HG02610 (cell line): ENCODE measurements around the gene GDF10.

Source experiments
- ATAC-seq: cut with Tn5 transposase; IDR thresholded peaks from one replicate; pipeline ENCODE4 v1.9.1; 2021; ENCODE audit warnings: mild to moderate bottlenecking, moderate library complexity; ENCODE audit not compliant: unreplicated experiment

Gene GDF10

DNA sequence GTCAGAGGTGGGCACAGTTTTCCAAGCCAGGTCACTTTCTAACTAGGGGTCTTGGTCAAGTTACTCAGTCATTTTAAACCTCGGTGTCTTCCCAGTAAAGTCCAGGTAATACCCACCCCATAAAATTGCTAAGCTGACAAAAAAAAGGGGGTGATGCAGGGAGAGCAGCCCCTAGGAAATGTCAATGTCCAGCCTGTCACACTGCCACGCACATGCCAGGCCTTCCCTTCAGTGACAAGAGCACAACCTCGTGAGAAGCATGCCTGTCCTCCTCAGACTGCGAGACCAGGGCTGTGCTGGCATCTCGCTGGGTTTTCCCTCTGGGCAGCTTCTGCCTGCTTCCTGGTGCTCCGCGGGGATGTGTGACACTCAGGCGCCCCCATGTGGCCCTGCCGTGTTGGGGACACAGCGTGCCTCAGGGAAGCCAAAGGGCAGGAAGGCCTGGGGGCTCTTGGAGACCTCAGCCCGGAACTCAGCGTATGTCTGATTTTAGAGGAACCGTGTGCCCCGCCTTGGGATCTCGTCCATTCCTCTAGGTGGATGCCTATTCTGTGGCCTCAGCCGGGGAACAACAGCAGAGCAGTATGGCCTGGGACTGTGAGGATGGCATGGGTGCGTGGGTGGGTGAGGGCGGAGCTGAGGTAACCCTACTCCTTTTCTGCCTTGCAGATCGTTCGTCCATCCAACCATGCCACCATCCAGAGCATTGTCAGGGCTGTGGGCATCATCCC, 12.1 kb downstream of the GDF10 start:
- peak; percentile 78 for ATAC-seq

DNA sequence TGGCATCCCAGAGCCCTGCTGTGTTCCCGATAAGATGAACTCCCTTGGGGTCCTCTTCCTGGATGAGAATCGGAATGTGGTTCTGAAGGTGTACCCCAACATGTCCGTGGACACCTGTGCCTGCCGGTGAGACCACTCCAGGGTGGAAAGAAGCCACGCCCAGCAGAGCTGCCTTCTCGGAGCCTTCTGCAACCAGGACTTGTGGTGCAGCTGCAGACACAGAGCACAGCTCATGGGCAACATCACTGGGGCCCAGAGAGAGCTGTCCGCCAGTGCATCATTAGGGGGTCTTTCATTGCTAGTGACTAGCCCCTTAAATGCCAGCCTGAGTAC, 12.6 kb downstream of the GDF10 start:
- ATAC-seq = no peak

DNA sequence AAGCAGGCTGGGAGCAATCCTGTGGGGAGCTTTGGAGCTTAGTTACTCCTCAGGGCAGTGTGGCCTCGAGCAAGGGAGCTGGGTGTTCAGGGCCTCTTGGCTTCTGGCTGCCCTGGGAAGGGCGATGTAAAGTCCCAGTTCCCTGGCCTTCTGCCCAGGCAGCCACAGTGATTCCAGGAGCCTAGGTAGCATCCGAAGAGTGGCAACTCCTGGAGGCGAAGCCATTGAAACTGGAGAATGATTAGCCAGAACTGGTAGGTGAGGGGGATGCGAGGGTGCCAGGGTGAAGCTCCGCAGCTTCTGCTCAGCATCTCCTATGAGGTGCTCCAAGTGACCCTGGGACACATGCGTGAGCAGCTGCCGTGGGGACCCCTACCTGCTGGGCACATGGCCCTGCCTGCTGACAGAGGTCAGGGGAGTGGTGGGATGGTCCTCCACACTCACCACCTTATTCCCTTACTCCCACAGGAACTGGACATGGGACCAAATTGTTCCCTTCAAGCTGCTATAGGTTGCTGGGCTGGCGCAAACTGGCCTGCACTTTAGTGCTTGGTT, 14.5 kb downstream of the GDF10 start:
- ATAC-seq = no peak

DNA sequence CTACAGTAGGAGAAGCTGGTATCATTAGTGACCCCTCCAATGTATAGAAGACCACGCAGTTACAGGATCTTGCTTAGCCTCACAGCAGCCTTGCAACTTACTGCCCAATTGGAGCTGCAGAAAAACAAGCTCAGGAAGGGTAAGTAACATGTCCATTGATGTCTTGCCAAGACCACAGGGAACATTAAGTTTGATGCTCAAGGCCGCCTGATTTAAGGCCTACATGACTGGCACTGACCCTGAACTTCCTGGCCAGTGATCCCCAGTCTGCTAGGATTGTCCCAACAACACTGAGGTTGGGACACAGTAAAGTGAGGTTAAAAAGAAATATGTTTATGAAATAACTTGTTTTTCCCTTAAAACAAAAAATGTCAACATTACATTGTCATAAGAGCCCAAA, 15.4 kb downstream of the GDF10 start:
- ATAC-seq = no peak

DNA sequence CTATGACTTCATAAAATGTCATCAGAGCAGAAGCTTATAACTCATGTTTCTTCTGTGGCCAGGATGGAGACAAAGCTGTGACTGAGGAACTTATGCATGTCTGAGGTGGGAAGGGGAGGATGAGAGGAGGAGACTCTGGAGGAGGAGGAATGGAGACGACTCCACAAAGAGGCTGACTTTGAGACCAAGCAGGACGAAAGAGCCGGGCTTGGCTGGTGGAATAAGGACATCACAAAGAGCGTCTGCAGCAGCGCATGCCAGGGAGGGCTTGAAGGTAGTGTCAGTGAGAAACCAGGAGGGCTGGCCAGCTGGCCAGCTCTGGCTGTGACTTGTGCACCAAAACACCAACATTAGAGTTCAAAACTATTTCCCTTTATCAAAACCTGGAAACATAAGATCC, 16.1 kb downstream of the GDF10 start:
- no peak for ATAC-seq

DNA sequence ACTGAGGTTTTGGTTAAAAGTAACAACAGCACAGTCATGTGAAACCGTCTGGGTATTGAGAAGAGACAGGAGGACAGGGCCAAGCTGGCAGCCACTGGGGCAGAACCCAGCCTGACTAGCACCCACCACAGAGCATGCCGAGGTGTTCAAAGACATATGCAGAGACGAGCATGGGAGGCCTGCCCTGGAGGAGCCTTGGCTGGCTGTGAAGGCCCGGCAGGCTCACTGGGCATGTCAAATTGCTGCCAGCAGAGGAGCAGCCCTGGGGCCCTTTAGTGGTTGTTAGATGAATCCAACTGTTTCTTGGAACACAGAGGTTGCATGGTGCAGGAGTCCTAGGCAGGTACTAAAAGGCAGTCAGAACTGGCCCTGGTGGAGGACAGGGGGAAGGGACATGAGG, 17.3 kb downstream of the GDF10 start:
- ATAC-seq = no peak

- ATAC-seq = no peak
These were observed 18.7 kb downstream of the GDF10 start for GRCh38 chr10:47318706-47319105.

GRCh38 chr10:47319784-47320183, 19.8 kb downstream of the GDF10 start:
- ATAC-seq = no peak

- no peak for ATAC-seq
These were observed 20.8 kb downstream of the GDF10 start for GRCh38 chr10:47320812-47321211.

- no peak for ATAC-seq
These were observed 21.7 kb downstream of the GDF10 start for GRCh38 chr10:47321521-47322195.

GRCh38 chr10:47322300-47323061, 22.5 kb downstream of the GDF10 start, which contains the start of gene GDF2:
Gene GDF2 (plus strand): TSS chr10:47322454. CDS start chr10:47322669, 215 bp downstream.
- no peak for ATAC-seq

DNA sequence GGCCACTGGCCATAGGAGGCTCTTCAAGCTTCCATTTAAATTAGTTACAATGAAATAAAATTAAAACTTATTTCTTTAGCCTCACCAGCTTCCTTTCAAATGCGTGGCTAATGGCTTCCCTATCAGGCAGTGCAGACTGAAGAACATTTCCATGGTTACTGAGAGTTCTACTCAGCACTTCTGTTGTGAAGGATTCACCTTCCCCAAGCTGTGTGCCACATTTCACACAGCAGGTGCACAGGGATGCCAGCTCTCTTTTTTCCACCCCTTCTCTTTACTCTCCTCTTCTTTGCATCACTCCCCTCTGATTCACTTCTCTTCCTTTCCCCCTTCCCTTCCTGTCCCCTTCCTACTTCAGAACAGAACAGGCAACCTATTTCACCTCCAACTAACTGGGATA, 23.1 kb downstream of the GDF10 start:
- ATAC-seq = no peak

GRCh38 chr10:47323636-47324296, 23.8 kb downstream of the GDF10 start:
- ATAC-seq = no peak

- no peak for ATAC-seq
These were observed 25.6 kb downstream of the GDF10 start for GRCh38 chr10:47325303-47326291.

- no peak for ATAC-seq
These were observed 26.4 kb downstream of the GDF10 start for GRCh38 chr10:47326306-47326926.

GRCh38 chr10:47326927-47327330, 26.9 kb downstream of the GDF10 start:
- ATAC-seq = no peak

GRCh38 chr10:47329855-47330254, 29.9 kb downstream of the GDF10 start:
- ATAC-seq = no peak

DNA sequence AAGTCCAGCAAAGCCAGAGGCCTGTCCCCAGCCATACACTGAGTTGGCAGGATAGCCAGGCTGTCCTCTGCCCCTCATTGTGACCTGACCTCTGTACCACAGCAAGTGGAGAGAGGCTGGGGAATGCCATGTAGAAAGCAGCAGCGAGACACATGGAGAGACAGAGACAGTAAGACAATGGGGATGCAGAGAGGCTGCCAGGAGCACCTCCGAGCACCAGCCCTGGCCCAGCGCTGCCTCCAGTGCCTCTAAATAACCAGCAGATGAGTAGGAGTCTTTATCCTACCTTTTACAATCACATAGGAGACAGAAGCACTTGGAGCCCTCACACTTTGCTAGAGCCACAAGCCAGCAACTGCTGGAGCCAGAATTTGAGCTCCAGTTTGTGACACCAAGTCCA, 30.4 kb downstream of the GDF10 start:
- ATAC-seq = no peak

DNA sequence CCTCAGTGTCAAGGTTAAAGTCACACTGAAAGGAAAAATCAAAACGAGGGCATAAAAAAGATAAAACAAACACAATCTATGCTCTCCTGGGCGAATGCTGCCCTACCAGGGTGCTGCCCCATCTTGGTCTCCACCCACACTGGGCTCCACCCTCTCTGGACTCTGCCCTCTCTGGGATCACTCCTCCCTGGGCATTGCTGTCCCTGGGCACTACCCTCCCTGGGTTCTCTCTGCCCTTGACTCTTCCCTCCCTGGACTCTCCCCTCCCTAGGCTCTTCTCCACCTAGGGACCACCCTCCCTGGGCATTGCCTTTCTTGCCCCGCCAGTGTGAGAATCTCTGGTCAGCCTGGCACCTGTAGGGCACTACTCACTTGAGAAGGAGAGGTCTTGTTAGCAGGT, 30.8 kb downstream of the GDF10 start:
- ATAC-seq = no peak
